ENCODE data around the gene COPG2. TPM values are rescaled to one million over a fixed set of nuclear protein-coding genes. Genes with fewer than 3 reads are reported as not detected.
"Not testable (repeated sequence)": the region's sequence is repeated elsewhere in the genome, so short reads cannot be mapped to it uniquely, and the experiment has no call there.

Gene COPG2
- total RNA-seq, 4 donors from 2014 or later: 22.4 to 25.7 (median 24.7) TPM

GRCh38 chr7:130695840-130696239 is 27.3 kb upstream of the COPG2 start:
- no peak overlapping the region for H3K27ac ChIP-seq
- no peak overlapping the region for H3K4me3 ChIP-seq (replicated peaks in 1 of 3)
- H3K4me1 ChIP-seq: no peaks in the 10 kb centered on the region
- TF ChIP-seq POLR2A (IDR thresholded peaks at IDR 0.05): no peak
- peak in 3 of 6 experiments; percentile 34 to 56 (median 53) for TF ChIP-seq CTCF (IDR thresholded peaks at IDR 0.05)
- 53 to 63% methylated on average over 2 of the region's 2 CpGs for WGBS, 2 donors
- intact Hi-C loops (cut with DNase I): no loop called here
- no peaks in the 10 kb centered on the region for H3K36me3 ChIP-seq
- no peaks in the 10 kb centered on the region for H3K27me3 ChIP-seq
- no peak for DNase-seq
- H3K9me3 ChIP-seq: no peaks in the 10 kb centered on the region

- H3K36me3 ChIP-seq; H3K4me3 ChIP-seq (replicated peaks in 1 of 3); intact Hi-C loops (cut with DNase I); H3K27ac ChIP-seq; H3K4me1 ChIP-seq; DNase-seq; H3K9me3 ChIP-seq; H3K27me3 ChIP-seq: not testable (repeated sequence)
- WGBS, 2 donors: 90% methylated on average over 1 of the region's 1 CpG
These were observed 23.8 kb upstream of the COPG2 start for GRCh38 chr7:130692396-130692795.

GRCh38 chr7:130689683-130690082 is 21.1 kb upstream of the COPG2 start:
- Histone ChIP-seq H3K27me3 (no peaks in the 10 kb centered on the region), H3K27ac (no peak overlapping the region), H3K36me3 (no peaks in the 10 kb centered on the region), H3K9me3 (no peaks in the 10 kb centered on the region), H3K4me3 (replicated peaks in 1 of 3) (no peak overlapping the region), H3K4me1 (no peaks in the 10 kb centered on the region)
- DNase-seq: no peak
- intact Hi-C loops (cut with DNase I): no loop called here
- TF ChIP-seq POLR2A (IDR thresholded peaks at IDR 0.05) (no peak), CTCF (IDR thresholded peaks at IDR 0.05) (no peak)
- 83 to 94% methylated on average over 1 of the region's 1 CpG for WGBS, 2 donors

GRCh38 chr7:130683026-130683425 is 14.5 kb upstream of the COPG2 start:
- 92% methylated on average over 2 of the region's 2 CpGs for WGBS, 2 donors
- intact Hi-C loops (cut with DNase I): no loop called here

GRCh38 chr7:130674456-130674855 is 5.9 kb upstream of the COPG2 start:
- Histone ChIP-seq H3K9me3 (no peaks in the 10 kb centered on the region), H3K4me1 (no peaks in the 10 kb centered on the region), H3K36me3 (no peaks in the 10 kb centered on the region), H3K27me3 (no peaks in the 10 kb centered on the region), H3K4me3 (replicated peaks in 1 of 3) (no peak overlapping the region), H3K27ac (no peak overlapping the region)
- TF ChIP-seq CTCF (IDR thresholded peaks at IDR 0.05) (no peak), POLR2A (IDR thresholded peaks at IDR 0.05) (no peak)
- intact Hi-C loops (cut with DNase I): no loop called here
- 81 to 83% methylated on average over 2 of the region's 2 CpGs for WGBS, 2 donors
- no peak for DNase-seq

More at GRCh38 chr7:130683026-130683425, 14.5 kb upstream of the COPG2 start:
- Histone ChIP-seq H3K27ac (no peak overlapping the region), H3K4me3 (replicated peaks in 1 of 3) (no peak overlapping the region), H3K9me3 (no peaks in the 10 kb centered on the region), H3K4me1 (no peaks in the 10 kb centered on the region), H3K36me3 (no peaks in the 10 kb centered on the region), H3K27me3 (no peaks in the 10 kb centered on the region)
- no peak for TF ChIP-seq CTCF (IDR thresholded peaks at IDR 0.05)
- DNase-seq: no peak

- Histone ChIP-seq H3K36me3 (no peaks in the 10 kb centered on the region), H3K4me3 (replicated peaks in 1 of 3) (no peak overlapping the region), H3K4me1 (no peaks in the 10 kb centered on the region), H3K27ac (no peak overlapping the region), H3K9me3 (no peaks in the 10 kb centered on the region), H3K27me3 (no peaks in the 10 kb centered on the region)
- TF ChIP-seq POLR2A (IDR thresholded peaks at IDR 0.05): no peak
- TF ChIP-seq CTCF (IDR thresholded peaks at IDR 0.05): no peak
- no peak for DNase-seq
- intact Hi-C loops (cut with DNase I): no loop called here
These were observed 4.5 kb upstream of the COPG2 start for GRCh38 chr7:130673066-130673465.

Measured in thyroid gland (tissue), 4 donors.